Measurements from ENCODE around the gene STK16. TPM values are rescaled to one million over a fixed set of nuclear protein-coding genes. Genes with fewer than 3 reads are reported as not detected.

The STK16 gene
- polyA plus RNA-seq, 1 donor from 2014 or later, result 64.9 TPM

GRCh38 chr2:219297766-219298456, 52.6 kb downstream of the STK16 start:
- Histone ChIP-seq H3K4me3 (ENCODE audit: low read length) (no peak overlapping the region), H3K9me3 (ENCODE audit: low read length) (no peaks in the 10 kb centered on the region), H3K36me3 (ENCODE audit: insufficient read depth, low read length) (peaks cover 5% of the 10 kb centered on the region), H3K9ac (ENCODE audit: low read length) (no peak overlapping the region), H3K27ac (ENCODE audit: low read length) (no peak overlapping the region), H4K20me1 (ENCODE audit: insufficient read depth) (no peaks in the 10 kb centered on the region), H3F3A (ENCODE audit: insufficient read depth, low read length, poor library complexity, severe bottlenecking) (no peaks in the 10 kb centered on the region), H2AFZ (ENCODE audit: low read depth, low read length) (no peak overlapping the region), H3K27me3 (ENCODE audit: insufficient read depth, low read depth, low read length) (no peaks in the 10 kb centered on the region), H3K4me2 (ENCODE audit: low read length) (no peak overlapping the region), H3K79me2 (replicated peaks; ENCODE audit: insufficient read depth, low read length) (no peaks in the 10 kb centered on the region), H3K9me2 (ENCODE audit: insufficient read depth, low read length) (no peaks in the 10 kb centered on the region)
- TF ChIP-seq RAD21 (conservative IDR thresholded peaks at IDR 0.05) (no peak), EP300 (conservative IDR thresholded peaks at IDR 0.05; ENCODE audit: poor library complexity, severe bottlenecking) (no peak)

- no peaks in the 10 kb centered on the region for H3K9me3 ChIP-seq (ENCODE audit: low read length)
- H3K4me3 ChIP-seq (ENCODE audit: low read length), result no peak overlapping the region
- peaks cover 5% of the 10 kb centered on the region for H3K36me3 ChIP-seq (ENCODE audit: insufficient read depth, low read length)
- no peaks in the 10 kb centered on the region for H3K9me2 ChIP-seq (ENCODE audit: insufficient read depth, low read length)
- H3K4me2 ChIP-seq (ENCODE audit: low read length), result no peak overlapping the region
- H2AFZ ChIP-seq (ENCODE audit: low read depth, low read length), result no peak overlapping the region
- no peaks in the 10 kb centered on the region for H4K20me1 ChIP-seq (ENCODE audit: insufficient read depth)
- no peaks in the 10 kb centered on the region for H3F3A ChIP-seq (ENCODE audit: insufficient read depth, low read length, poor library complexity, severe bottlenecking)
- no peaks in the 10 kb centered on the region for H3K79me2 ChIP-seq (replicated peaks; ENCODE audit: insufficient read depth, low read length)
- H3K9ac ChIP-seq (ENCODE audit: low read length), result no peak overlapping the region
- H3K27me3 ChIP-seq (ENCODE audit: insufficient read depth, low read depth, low read length), result no peaks in the 10 kb centered on the region
- H3K27ac ChIP-seq (ENCODE audit: low read length), result no peak overlapping the region
- TF ChIP-seq SMC3 (conservative IDR thresholded peaks at IDR 0.05; ENCODE audit: poor library complexity), result peak; percentile 82
- peak; percentile 72 for TF ChIP-seq RAD21 (conservative IDR thresholded peaks at IDR 0.05)
- no peak for TF ChIP-seq EP300 (conservative IDR thresholded peaks at IDR 0.05; ENCODE audit: poor library complexity, severe bottlenecking)
- TF ChIP-seq CTCF (IDR thresholded peaks at IDR 0.05; ENCODE audit: poor library complexity, severe bottlenecking), result peak; percentile 84
- no peak for TF ChIP-seq POLR2AphosphoS5 (IDR thresholded peaks at IDR 0.05)
- TF ChIP-seq TAF1 (IDR thresholded peaks at IDR 0.05; ENCODE audit: low read depth), result no peak
Measured at GRCh38 chr2:219298759-219299371, 53.6 kb downstream of the STK16 start.

- Histone ChIP-seq H3K27ac (ENCODE audit: low read length) (no peak overlapping the region), H3K9me3 (ENCODE audit: low read length) (no peaks in the 10 kb centered on the region)
Measured at GRCh38 chr2:219299372-219299760, 54.1 kb downstream of the STK16 start.

More at GRCh38 chr2:219299372-219299760, 54.1 kb downstream of the STK16 start:
- Histone ChIP-seq H3K4me2 (ENCODE audit: low read length) (no peak overlapping the region), H2AFZ (ENCODE audit: low read depth, low read length) (no peak overlapping the region), H3K79me2 (replicated peaks; ENCODE audit: insufficient read depth, low read length) (no peaks in the 10 kb centered on the region), H3K27me3 (ENCODE audit: insufficient read depth, low read depth, low read length) (no peaks in the 10 kb centered on the region), H3F3A (ENCODE audit: insufficient read depth, low read length, poor library complexity, severe bottlenecking) (no peaks in the 10 kb centered on the region), H3K4me3 (ENCODE audit: low read length) (no peak overlapping the region), H3K36me3 (ENCODE audit: insufficient read depth, low read length) (peaks cover 5% of the 10 kb centered on the region), H3K9ac (ENCODE audit: low read length) (no peak overlapping the region), H3K9me2 (ENCODE audit: insufficient read depth, low read length) (no peaks in the 10 kb centered on the region), H4K20me1 (ENCODE audit: insufficient read depth) (no peaks in the 10 kb centered on the region)
- TF ChIP-seq SMC3 (conservative IDR thresholded peaks at IDR 0.05; ENCODE audit: poor library complexity) (no peak), EP300 (conservative IDR thresholded peaks at IDR 0.05; ENCODE audit: poor library complexity, severe bottlenecking) (no peak), EZH2 (IDR thresholded peaks at IDR 0.05; ENCODE audit: borderline replicate concordance, insufficient read depth, low read length, poor library complexity, severe bottlenecking) (no peak)

Small RNA genes within 50 kb of the gene (small RNA-seq; reads per million reads assigned to genes)
- 1.9 to 12.5 (median 2.7) reads per million in 3 experiments for gene MIR153-1

Other genes with a start within 250 kb of the STK16 start
- 1.1 and 1.7 TPM in 2 replicates for gene CFAP65, start 204.0 kb upstream of the STK16 start, polyA plus RNA-seq
- gene IHH, start 184.6 kb upstream of the STK16 start, polyA plus RNA-seq, result 0.36 TPM in 1 of 2 replicates, not detected in the other
- gene NHEJ1, start 84.7 kb upstream of the STK16 start, polyA plus RNA-seq, result 10.7 and 12.7 TPM in 2 replicates
- gene SLC23A3, start 75.5 kb upstream of the STK16 start, polyA plus RNA-seq, result 0.12 and 0.28 TPM in 2 replicates
- 87.7 and 89.1 TPM in 2 replicates for gene CNPPD1, start 68.6 kb upstream of the STK16 start, polyA plus RNA-seq
- 156 and 164 TPM in 2 replicates for gene RETREG2, start 67.2 kb upstream of the STK16 start, polyA plus RNA-seq
- gene ZFAND2B, start 38.7 kb upstream of the STK16 start, polyA plus RNA-seq, result 73.6 and 101 TPM in 2 replicates
- 28.1 and 37.0 TPM in 2 replicates for gene ABCB6, start 26.5 kb upstream of the STK16 start, polyA plus RNA-seq
- 25.6 and 26.2 TPM in 2 replicates for gene ATG9A, start 15.8 kb upstream of the STK16 start, polyA plus RNA-seq
- gene ANKZF1, start 15.7 kb upstream of the STK16 start, polyA plus RNA-seq, result 185 and 204 TPM in 2 replicates
- 8.0 and 12.9 TPM in 2 replicates for gene GLB1L, start within 50 bp of the STK16 start, polyA plus RNA-seq
- gene TUBA4B, start 7.8 kb downstream of the STK16 start, polyA plus RNA-seq, result not detected in 2 replicates
- 0.82 TPM in 1 of 2 replicates, not detected in the other for gene TUBA4A, start 8.4 kb downstream of the STK16 start, polyA plus RNA-seq
- 145 and 172 TPM in 2 replicates for gene DNAJB2, start 33.9 kb downstream of the STK16 start, polyA plus RNA-seq
- 66.4 and 82.1 TPM in 2 replicates for gene PTPRN, start 63.9 kb downstream of the STK16 start, polyA plus RNA-seq
- not detected in 2 replicates for gene RESP18, start 87.3 kb downstream of the STK16 start, polyA plus RNA-seq
- gene DNPEP, start 142.4 kb downstream of the STK16 start, polyA plus RNA-seq, result 11.9 and 16.7 TPM in 2 replicates
- not detected in 2 replicates for gene DES, start 172.9 kb downstream of the STK16 start, polyA plus RNA-seq
- 58.3 and 87.6 TPM in 2 replicates for gene SPEG, start 189.4 kb downstream of the STK16 start, polyA plus RNA-seq

Data from neural cell (in vitro differentiated cells).